ENCODE measurements around the gene PCSK6. TPM values are rescaled to one million over a fixed set of nuclear protein-coding genes. Genes with fewer than 3 reads are reported as not detected.
"Not testable (repeated sequence)": the region's sequence is repeated elsewhere in the genome, so short reads cannot be mapped to it uniquely, and the experiment has no call there.

The PCSK6 gene
- total RNA-seq, 3 donors from 2014 or later (not counting 1 experiment from before 2014, with no cell fraction given): 1.5 to 2.4 (median 2.4) TPM

DNA sequence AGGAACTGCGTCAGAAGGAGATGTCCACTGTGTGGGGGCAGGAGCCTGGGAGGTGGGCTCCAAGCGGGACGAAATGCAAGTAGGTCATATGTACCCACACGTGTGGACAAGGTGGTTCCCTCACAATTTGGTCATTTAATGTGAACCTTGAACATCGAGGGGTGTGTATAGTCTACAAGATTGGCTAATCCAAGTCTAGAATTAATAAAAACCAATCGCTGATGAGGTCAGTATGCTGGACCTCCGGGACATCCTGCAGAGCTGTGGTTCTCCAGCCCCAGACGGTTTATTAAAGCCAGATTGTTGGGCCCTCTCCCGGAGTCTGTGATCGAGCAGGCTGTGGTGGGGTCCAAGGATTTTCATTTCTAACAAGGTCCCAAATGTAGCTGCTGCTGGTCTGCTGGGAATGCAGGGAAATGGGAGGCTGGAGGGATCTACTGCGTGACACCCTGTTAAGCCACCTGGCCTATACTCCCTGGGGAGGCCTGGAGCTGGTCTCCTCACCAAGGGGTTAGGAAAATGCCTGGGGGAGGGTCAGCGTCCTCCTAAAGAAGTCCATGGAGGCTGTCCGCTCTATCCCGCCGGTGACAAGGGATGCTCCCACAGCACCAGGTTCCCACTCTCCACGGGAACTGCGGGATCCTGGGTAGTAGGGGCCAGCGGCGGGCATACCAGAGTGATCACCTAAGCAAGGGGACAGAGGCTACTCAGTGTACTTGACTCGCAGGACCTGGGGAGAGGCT lies 25.1 kb downstream of the PCSK6 start:
- DNase-seq (no peak), ATAC-seq (no peak)
- intact Hi-C loops (cut with micrococcal nuclease): no loop called here
- Histone ChIP-seq H3K27me3 (ENCODE audit: control insufficient read depth, insufficient read depth, low read length) (no peaks in the 10 kb centered on the region), H3K4me1 (ENCODE audit: control insufficient read depth, insufficient read depth, low read length) (no peaks in the 10 kb centered on the region), H3K4me3 (ENCODE audit: low read length) (no peak overlapping the region), H3K9me3 (ENCODE audit: control insufficient read depth, insufficient read depth, low read length) (no peaks in the 10 kb centered on the region), H3K27ac (ENCODE audit: low read length) (no peak overlapping the region), H3K36me3 (ENCODE audit: control insufficient read depth, insufficient read depth, low read length) (no peaks in the 10 kb centered on the region)
- H3K27ac Mint-ChIP-seq: no peak overlapping the region
- no peak for TF ChIP-seq CTCF (IDR thresholded peaks at IDR 0.05)
- 84% methylated on average over 20 of the region's 20 CpGs for WGBS (ENCODE audit: insufficient coverage)
- no peaks in the 10 kb centered on the region for H3K36me3 Mint-ChIP-seq
- H3K4me3 Mint-ChIP-seq: no peak overlapping the region
- no peaks in the 10 kb centered on the region for H3K9me3 Mint-ChIP-seq
- H3K27me3 Mint-ChIP-seq (ENCODE audit: low read depth in 2 of 2): peaks cover 14 to 22% of the 10 kb centered on the region in 2 donors
- no peaks in the 10 kb centered on the region for H3K4me1 Mint-ChIP-seq

DNA sequence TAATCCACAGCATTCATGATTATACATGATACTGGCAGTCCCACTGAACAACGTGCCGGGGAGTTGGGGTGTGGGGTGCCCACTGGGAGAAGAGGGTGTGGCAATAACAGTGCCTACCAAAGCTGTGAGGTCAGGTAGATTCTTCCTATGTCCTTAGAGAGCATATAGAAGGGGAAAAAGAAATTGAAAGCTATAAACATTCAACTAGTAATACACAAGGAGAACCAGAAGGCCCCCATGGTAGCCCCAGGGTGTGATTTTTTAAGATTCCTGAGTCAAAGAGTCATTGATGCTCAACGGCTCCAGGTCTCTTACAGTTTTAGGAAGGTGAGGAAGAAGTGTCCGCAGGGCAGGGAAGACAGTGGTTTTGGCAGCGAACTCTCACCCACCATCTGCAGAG lies 25.8 kb downstream of the PCSK6 start:
- H3K27me3 Mint-ChIP-seq (ENCODE audit: low read depth in 2 of 2): peaks cover 14 to 22% of the 10 kb centered on the region in 2 donors
- H3K4me3 Mint-ChIP-seq; H3K27ac ChIP-seq (ENCODE audit: low read length); H3K9me3 ChIP-seq (ENCODE audit: control insufficient read depth, insufficient read depth, low read length); H3K36me3 ChIP-seq (ENCODE audit: control insufficient read depth, insufficient read depth, low read length); H3K4me1 ChIP-seq (ENCODE audit: control insufficient read depth, insufficient read depth, low read length); H3K27me3 ChIP-seq (ENCODE audit: control insufficient read depth, insufficient read depth, low read length); DNase-seq; ATAC-seq; H3K4me3 ChIP-seq (ENCODE audit: low read length); H3K4me1 Mint-ChIP-seq; H3K36me3 Mint-ChIP-seq; intact Hi-C loops (cut with micrococcal nuclease); H3K27ac Mint-ChIP-seq; H3K9me3 Mint-ChIP-seq: not testable (repeated sequence)
- WGBS (ENCODE audit: insufficient coverage): 89% methylated on average over 3 of the region's 5 CpGs

- Histone ChIP-seq H3K27ac (ENCODE audit: low read length) (no peak overlapping the region), H3K4me1 (ENCODE audit: control insufficient read depth, insufficient read depth, low read length) (no peaks in the 10 kb centered on the region), H3K27me3 (ENCODE audit: control insufficient read depth, insufficient read depth, low read length) (no peaks in the 10 kb centered on the region), H3K4me3 (ENCODE audit: low read length) (no peak overlapping the region), H3K9me3 (ENCODE audit: control insufficient read depth, insufficient read depth, low read length) (no peaks in the 10 kb centered on the region), H3K36me3 (ENCODE audit: control insufficient read depth, insufficient read depth, low read length) (no peaks in the 10 kb centered on the region)
- H3K4me1 Mint-ChIP-seq: no peaks in the 10 kb centered on the region
- no peak for DNase-seq
- ATAC-seq: no peak
- H3K27ac Mint-ChIP-seq: no peak overlapping the region
- no peak for TF ChIP-seq CTCF (IDR thresholded peaks at IDR 0.05)
- no peaks in the 10 kb centered on the region for H3K9me3 Mint-ChIP-seq
- H3K36me3 Mint-ChIP-seq: no peaks in the 10 kb centered on the region
- 76% methylated on average over 7 of the region's 8 CpGs for WGBS (ENCODE audit: insufficient coverage)
- H3K4me3 Mint-ChIP-seq: no peak overlapping the region
- peaks cover 14 to 22% of the 10 kb centered on the region in 2 donors for H3K27me3 Mint-ChIP-seq (ENCODE audit: low read depth in 2 of 2)
- intact Hi-C loops (cut with micrococcal nuclease): no loop called here
Measured at GRCh38 chr15:101463270-101463669, 26.2 kb downstream of the PCSK6 start.

DNA sequence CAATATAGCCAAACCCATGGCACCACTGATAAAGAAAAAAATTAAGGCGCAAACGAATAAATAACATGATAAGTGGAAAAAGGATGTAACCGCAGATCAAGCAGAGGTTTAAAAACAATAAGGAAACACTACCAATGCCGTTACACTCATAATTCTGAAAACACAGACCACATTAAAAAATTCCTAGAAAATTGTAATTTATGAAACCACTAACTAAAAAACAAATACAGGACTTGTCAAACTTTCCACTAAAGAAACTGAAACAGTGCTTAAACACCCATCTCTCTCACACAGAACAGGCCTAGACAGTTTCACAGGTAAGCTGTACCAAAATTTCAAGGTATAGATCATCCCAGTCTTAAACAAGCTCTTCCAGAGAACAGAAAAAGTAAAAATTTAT lies 28.4 kb downstream of the PCSK6 start:
- Mint-ChIP-seq H3K9me3 (no peaks in the 10 kb centered on the region), H3K27ac (no peak overlapping the region), H3K36me3 (no peaks in the 10 kb centered on the region), H3K27me3 (ENCODE audit: low read depth in 2 of 2) (peaks cover 14 to 15% of the 10 kb centered on the region in 2 donors), H3K4me3 (no peak overlapping the region), H3K4me1 (no peaks in the 10 kb centered on the region)
- no peak overlapping the region for H3K27ac ChIP-seq (ENCODE audit: low read length)
- DNase-seq (no peak), ATAC-seq (no peak)
- H3K36me3 ChIP-seq (ENCODE audit: control insufficient read depth, insufficient read depth, low read length): no peaks in the 10 kb centered on the region
- TF ChIP-seq CTCF (IDR thresholded peaks at IDR 0.05): no peak
- intact Hi-C loops (cut with micrococcal nuclease): no loop called here
- H3K4me1 ChIP-seq (ENCODE audit: control insufficient read depth, insufficient read depth, low read length): no peaks in the 10 kb centered on the region
- no peak overlapping the region for H3K4me3 ChIP-seq (ENCODE audit: low read length)
- H3K27me3 ChIP-seq (ENCODE audit: control insufficient read depth, insufficient read depth, low read length): no peaks in the 10 kb centered on the region
- 50% methylated on average over 4 of the region's 4 CpGs for WGBS (ENCODE audit: insufficient coverage)
- H3K9me3 ChIP-seq (ENCODE audit: control insufficient read depth, insufficient read depth, low read length): no peaks in the 10 kb centered on the region
